BJ (cell line): ENCODE data around the gene PRKAG2. TPM values are rescaled to one million over a fixed set of nuclear protein-coding genes. Genes with fewer than 3 reads are reported as not detected.
"Not testable (repeated sequence)": the region's sequence is repeated elsewhere in the genome, so short reads cannot be mapped to it uniquely, and the experiment has no call there.

ENCODE experiments used
- CTCF ChIA-PET: fragments of 350-600 bp; formaldehyde crosslinking; extraction: SDS; loops from one replicate; lab custom pipeline; 2021; ENCODE audit warnings: antibody characterized with exemption, inconsistent platforms; lab: Yijun Ruan, JAX
- POLR2A ChIA-PET: fragments of 300-600 bp; sonication (Branson Sonifier 250); formaldehyde crosslinking; extraction: SDS; loops from one replicate; lab custom pipeline; 2021; ENCODE audit warnings: antibody characterized with exemption; lab: Charles Lee
- DNase-seq: peaks from one replicate; pipeline ENCODE4 v3.0.0-alpha.2; 2011; ENCODE audit warnings: low read depth
- H3K27me3 ChIP-seq: 2 replicates; pipeline ENCODE4 v1.6.0; 2011; ENCODE audit warnings: low read length; ENCODE audit not compliant: control insufficient read depth, insufficient read depth
- H3K36me3 ChIP-seq: 2 replicates; pipeline ENCODE4 v1.5.1; 2011; ENCODE audit warnings: low read length; ENCODE audit not compliant: control insufficient read depth, insufficient read depth
- H3K4me3 ChIP-seq: 2 replicates; pipeline ENCODE4 v1.5.1; 2011; ENCODE audit warnings: low read depth, mild to moderate bottlenecking, control low read depth, low read length
- CTCF ChIP-seq: IDR thresholded peaks from 2 replicates; pipeline ENCODE4 v1.5.1; 2011; ENCODE audit warnings: low read depth, mild to moderate bottlenecking, control low read depth, inconsistent platforms, low read length, moderate library complexity; ENCODE audit not compliant: insufficient read depth
- polyA plus RNA-seq: library from polyadenylated mRNA; depleted of rRNA; stranded (reverse); fragments of >200 nt; gene quantifications from 2 replicates; pipeline ENCODE4 v1.2.3, GENCODE V29; 2011

PRKAG2 gene
- polyA plus RNA-seq, 1 experiment, result 11.3 TPM

GRCh38 chr7:151830121-151830830 is 46.6 kb downstream of the PRKAG2 start:
- POLR2A ChIA-PET, result no interaction called here

GRCh38 chr7:151829707-151830106 is 47.2 kb downstream of the PRKAG2 start:
- no peaks in the 10 kb centered on the region for H3K36me3 ChIP-seq
- TF ChIP-seq CTCF, result no peak
- peaks cover 7% of the 10 kb centered on the region; the same call in 1 of the 2 replicates for H3K27me3 ChIP-seq
- POLR2A ChIA-PET, result no interaction called here
- no peak overlapping the region for H3K4me3 ChIP-seq
- CTCF ChIA-PET, result no interaction called here
- DNase-seq, result no peak

More at GRCh38 chr7:151830121-151830830, 46.6 kb downstream of the PRKAG2 start:
- CTCF ChIA-PET, result no interaction called here
- no peak overlapping the region for H3K4me3 ChIP-seq
- TF ChIP-seq CTCF, result no peak
- peaks cover 7% of the 10 kb centered on the region; the same call in 1 of the 2 replicates for H3K27me3 ChIP-seq
- no peaks in the 10 kb centered on the region for H3K36me3 ChIP-seq
- DNase-seq, result no peak

- no peak for DNase-seq
- CTCF ChIA-PET, result interaction anchor here (0.6 kb wide), 1 partner anchor 11 kb away, joined by 3 read pairs; no protein-coding TSS in a partner anchor
- TF ChIP-seq CTCF, result no peak
- peaks cover 13% of the 10 kb centered on the region for H3K27me3 ChIP-seq
- no peak overlapping the region for H3K4me3 ChIP-seq
- H3K36me3 ChIP-seq, result no peaks in the 10 kb centered on the region
- POLR2A ChIA-PET, result no interaction called here
Observed at GRCh38 chr7:151827620-151828019, 49.3 kb downstream of the PRKAG2 start.

GRCh38 chr7:151826316-151826715 is 50.6 kb downstream of the PRKAG2 start:
- DNase-seq, H3K36me3 ChIP-seq, CTCF ChIA-PET, POLR2A ChIA-PET, H3K4me3 ChIP-seq: not testable (repeated sequence)
- peaks cover 13% of the 10 kb centered on the region for H3K27me3 ChIP-seq

- CTCF ChIA-PET, result no interaction called here
- H3K36me3 ChIP-seq, result no peaks in the 10 kb centered on the region
- peaks cover 13% of the 10 kb centered on the region for H3K27me3 ChIP-seq
- no peak for DNase-seq
- no peak for TF ChIP-seq CTCF
- POLR2A ChIA-PET, result no interaction called here
- H3K4me3 ChIP-seq, result no peak overlapping the region
Observed at GRCh38 chr7:151825721-151826120, 51.2 kb downstream of the PRKAG2 start.
